ENCODE measurements around the gene WDR88. TPM values are rescaled to one million over a fixed set of nuclear protein-coding genes. Genes with fewer than 3 reads are reported as not detected.

The WDR88 gene
- total RNA-seq, 1 experiment from 2014 or later = 0.20 TPM

GRCh38 chr19:33207040-33207620 lies 75.2 kb downstream of the WDR88 start:
- H3K4me3 Mint-ChIP-seq (ENCODE audit: unreplicated experiment) = no peak overlapping the region
- H3K9me3 Mint-ChIP-seq (ENCODE audit: unreplicated experiment) = no peaks in the 10 kb centered on the region
- no peaks in the 10 kb centered on the region for H3K4me1 ChIP-seq
- no peaks in the 10 kb centered on the region for H3K4me1 Mint-ChIP-seq (ENCODE audit: low read depth, unreplicated experiment)
- H3K9me3 ChIP-seq = no peaks in the 10 kb centered on the region
- no peak overlapping the region for H3K4me3 ChIP-seq (ENCODE audit: low read depth, low read length)
- H3K27ac Mint-ChIP-seq (ENCODE audit: unreplicated experiment) = no peak overlapping the region
- intact Hi-C loops (cut with micrococcal nuclease; ENCODE audit: unreplicated experiment) = no loop called here
- no peaks in the 10 kb centered on the region for H3K27me3 ChIP-seq (replicated peaks; ENCODE audit: control insufficient read depth, insufficient read depth, low read length)
- H3K36me3 ChIP-seq (ENCODE audit: control insufficient read depth, insufficient read depth, low read length) = no peaks in the 10 kb centered on the region; the same call in 1 of the 2 replicates
- CTCF ChIA-PET = no interaction called here
- no peak for DNase-seq
- no peak for TF ChIP-seq CTCF (IDR thresholded peaks at IDR 0.05; ENCODE audit: insufficient read depth in 1 of 2, low read depth in 1 of 2, low read length in 1 of 2, severe bottlenecking in 1 of 2, unreplicated experiment in 1 of 2)
- POLR2A ChIA-PET = no interaction called here
- BruUV-seq (replicated peaks) = TSS peak; percentile 41
- no peaks in the 10 kb centered on the region for H3K36me3 Mint-ChIP-seq (ENCODE audit: insufficient read depth, unreplicated experiment)
- no peaks in the 10 kb centered on the region for H3K27me3 Mint-ChIP-seq (ENCODE audit: insufficient read depth, unreplicated experiment)

GRCh38 chr19:33207903-33208302 lies 76.0 kb downstream of the WDR88 start:
- Mint-ChIP-seq H3K4me1 (ENCODE audit: low read depth, unreplicated experiment) (no peaks in the 10 kb centered on the region), H3K27ac (ENCODE audit: unreplicated experiment) (no peak overlapping the region), H3K9me3 (ENCODE audit: unreplicated experiment) (no peaks in the 10 kb centered on the region), H3K27me3 (ENCODE audit: insufficient read depth, unreplicated experiment) (no peaks in the 10 kb centered on the region), H3K36me3 (ENCODE audit: insufficient read depth, unreplicated experiment) (no peaks in the 10 kb centered on the region), H3K4me3 (ENCODE audit: unreplicated experiment) (no peak overlapping the region)
- no peaks in the 10 kb centered on the region; the same call in 1 of the 2 replicates for H3K36me3 ChIP-seq (ENCODE audit: control insufficient read depth, insufficient read depth, low read length)
- no peaks in the 10 kb centered on the region for H3K9me3 ChIP-seq
- H3K4me3 ChIP-seq (ENCODE audit: low read depth, low read length) = no peak overlapping the region
- intact Hi-C loops (cut with micrococcal nuclease; ENCODE audit: unreplicated experiment) = no loop called here
- no peak for DNase-seq
- H3K27me3 ChIP-seq (replicated peaks; ENCODE audit: control insufficient read depth, insufficient read depth, low read length) = no peaks in the 10 kb centered on the region
- H3K4me1 ChIP-seq = no peaks in the 10 kb centered on the region
- no TSS peak for BruUV-seq (replicated peaks)
- no peak for TF ChIP-seq CTCF (IDR thresholded peaks at IDR 0.05; ENCODE audit: insufficient read depth in 1 of 2, low read depth in 1 of 2, low read length in 1 of 2, severe bottlenecking in 1 of 2, unreplicated experiment in 1 of 2)
- ChIA-PET CTCF (no interaction called here), POLR2A (no interaction called here)

GRCh38 chr19:33208371-33208895 lies 76.5 kb downstream of the WDR88 start:
- H3K36me3 ChIP-seq (ENCODE audit: control insufficient read depth, insufficient read depth, low read length) = no peaks in the 10 kb centered on the region
- ChIA-PET CTCF (no interaction called here), POLR2A (no interaction called here)
- intact Hi-C loops (cut with micrococcal nuclease; ENCODE audit: unreplicated experiment) = no loop called here
- H3K27me3 ChIP-seq (replicated peaks; ENCODE audit: control insufficient read depth, insufficient read depth, low read length) = no peaks in the 10 kb centered on the region
- Mint-ChIP-seq H3K9me3 (ENCODE audit: unreplicated experiment) (no peaks in the 10 kb centered on the region), H3K4me1 (ENCODE audit: low read depth, unreplicated experiment) (no peaks in the 10 kb centered on the region), H3K4me3 (ENCODE audit: unreplicated experiment) (no peak overlapping the region), H3K36me3 (ENCODE audit: insufficient read depth, unreplicated experiment) (no peaks in the 10 kb centered on the region), H3K27me3 (ENCODE audit: insufficient read depth, unreplicated experiment) (no peaks in the 10 kb centered on the region), H3K27ac (ENCODE audit: unreplicated experiment) (no peak overlapping the region)
- no peak for DNase-seq
- no peaks in the 10 kb centered on the region for H3K9me3 ChIP-seq
- no TSS peak for BruUV-seq (replicated peaks)
- no peaks in the 10 kb centered on the region for H3K4me1 ChIP-seq
- no peak overlapping the region for H3K4me3 ChIP-seq (ENCODE audit: low read depth, low read length)
- no peak for TF ChIP-seq CTCF (IDR thresholded peaks at IDR 0.05; ENCODE audit: insufficient read depth in 1 of 2, low read depth in 1 of 2, low read length in 1 of 2, severe bottlenecking in 1 of 2, unreplicated experiment in 1 of 2)

All from Caco-2 (cell line).